Putamen (tissue), 1 donor: ENCODE data around the gene FHL3.

Experiments used
- DNase-seq: peaks from one replicate; pipeline ENCODE4 v3.0.0-alpha.2; 2016; ENCODE audit warnings: low spot score

The FHL3 gene

GRCh38 chr1:38005195-38006007 is at the start of gene FHL3:
Gene FHL3, minus strand, starts transcription at chr1:38005514. Its CDS starts 6,102 bp downstream, at chr1:37999412.
- no peak for DNase-seq

DNA sequence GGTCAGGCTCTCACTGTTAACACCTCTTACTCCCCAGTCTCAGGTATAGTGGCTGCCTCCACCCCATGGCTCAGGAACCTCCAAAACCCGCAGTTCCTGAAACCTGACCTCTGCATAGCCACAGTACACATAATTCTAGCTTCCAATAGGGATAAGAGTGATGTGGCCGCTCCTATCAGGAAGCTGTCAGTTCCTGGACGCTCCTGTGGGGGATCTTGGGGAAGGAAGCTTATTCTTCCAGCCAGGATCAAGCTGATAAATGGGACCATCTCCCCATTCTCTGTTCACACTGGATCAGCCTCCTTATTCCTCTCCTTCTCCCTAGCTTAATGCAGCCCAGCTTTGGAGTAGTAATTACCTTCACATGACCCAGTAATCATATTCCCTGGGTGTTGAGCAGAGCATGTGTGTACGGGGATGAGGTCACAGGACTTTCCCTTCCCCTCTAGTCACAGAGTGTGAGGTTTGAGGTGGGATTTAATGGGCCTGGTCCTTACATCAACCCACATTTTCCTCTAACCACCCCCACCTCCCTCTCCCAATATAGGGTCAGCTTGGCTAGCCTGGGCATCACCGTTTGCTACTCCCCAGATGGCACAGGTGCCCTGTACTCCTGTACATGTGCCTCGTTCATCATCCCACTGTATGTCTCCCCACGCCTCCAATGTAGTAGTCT is 48.2 kb upstream of the FHL3 start:
- no peak for DNase-seq

GRCh38 chr1:38052750-38053415 is 47.6 kb upstream of the FHL3 start:
- DNase-seq: no peak

DNA sequence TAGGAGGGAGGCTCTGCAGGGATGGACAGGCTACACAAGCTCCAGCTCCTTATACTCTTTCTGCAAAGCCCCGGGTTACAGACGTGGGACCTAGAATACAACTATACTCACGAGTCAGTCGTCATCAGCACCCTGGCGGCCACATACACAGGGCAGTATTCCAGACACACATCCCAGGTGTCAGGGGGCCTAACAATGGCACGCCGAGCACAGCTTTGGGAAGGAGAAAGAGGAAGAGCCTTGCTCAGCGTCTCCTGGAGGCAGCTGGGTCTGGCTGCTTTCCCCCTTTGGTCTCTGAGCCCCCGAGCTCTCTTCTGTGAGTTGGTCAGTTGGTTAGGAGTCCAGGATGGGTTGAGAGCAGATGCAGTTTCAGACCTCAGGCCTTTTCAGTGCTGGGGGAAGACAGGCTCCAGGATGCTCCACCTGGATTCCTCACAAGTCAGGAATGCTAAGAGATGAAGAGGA is 45.8 kb upstream of the FHL3 start:
- DNase-seq: no peak

DNA sequence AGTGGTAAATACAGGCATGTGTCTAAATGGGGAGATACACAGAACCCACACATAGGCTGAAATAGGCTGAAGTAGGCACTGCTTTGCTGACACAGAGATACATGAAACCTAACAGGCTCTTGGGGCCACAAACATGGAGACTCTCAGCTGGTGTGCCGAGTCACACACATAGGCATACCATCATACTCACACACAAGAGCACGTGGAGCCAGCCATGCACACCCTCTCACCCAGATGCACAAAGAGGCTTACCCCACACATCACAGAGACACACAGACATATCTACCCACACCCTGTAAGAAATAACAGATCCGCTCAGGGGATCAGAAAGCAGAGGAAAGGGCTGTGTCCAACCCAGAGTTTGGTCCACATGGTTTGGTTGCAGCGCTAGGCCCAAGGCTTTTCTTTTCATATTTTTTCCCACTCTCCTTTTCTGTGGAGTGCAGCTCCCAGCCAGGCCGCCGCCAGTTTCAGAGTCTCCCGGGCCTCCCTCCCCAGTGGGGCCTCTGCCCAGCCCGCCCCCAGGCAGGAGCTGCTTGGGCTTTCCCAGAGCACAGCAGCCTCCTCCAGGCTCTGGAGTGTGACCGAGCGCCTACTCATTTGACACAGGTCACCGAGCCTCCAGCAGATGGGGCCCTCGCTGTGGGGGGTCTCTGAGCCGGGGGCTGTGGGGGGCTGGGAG is 45.2 kb upstream of the FHL3 start:
- no peak for DNase-seq

DNA sequence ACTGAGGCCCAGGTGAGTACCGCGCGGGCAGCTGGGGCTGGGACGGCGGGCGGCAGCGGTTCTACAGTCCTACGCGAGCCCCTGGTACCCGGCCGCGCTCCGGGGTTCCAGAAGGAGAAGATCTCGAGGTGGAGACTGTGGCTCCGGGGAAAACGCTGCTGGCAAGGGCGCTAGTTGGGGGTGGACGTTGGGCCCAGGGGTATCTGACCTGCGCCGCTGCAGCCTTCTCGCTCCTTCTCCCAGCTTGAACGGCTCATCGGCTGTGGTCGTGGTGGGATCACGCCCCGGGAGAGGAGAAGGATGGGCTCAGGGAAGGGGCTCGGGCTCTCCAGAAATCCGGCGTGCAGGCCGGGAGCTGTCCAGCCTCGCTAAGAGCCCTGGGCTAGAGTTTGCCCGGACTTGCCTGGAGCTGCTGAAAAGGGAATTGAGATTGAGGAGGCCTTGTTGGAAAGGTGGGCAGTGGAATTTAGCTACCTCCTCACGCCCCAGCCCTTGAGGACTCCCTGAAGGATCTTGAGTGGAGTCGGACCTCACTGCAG is 42.4 kb upstream of the FHL3 start:
- DNase-seq: no peak

DNA sequence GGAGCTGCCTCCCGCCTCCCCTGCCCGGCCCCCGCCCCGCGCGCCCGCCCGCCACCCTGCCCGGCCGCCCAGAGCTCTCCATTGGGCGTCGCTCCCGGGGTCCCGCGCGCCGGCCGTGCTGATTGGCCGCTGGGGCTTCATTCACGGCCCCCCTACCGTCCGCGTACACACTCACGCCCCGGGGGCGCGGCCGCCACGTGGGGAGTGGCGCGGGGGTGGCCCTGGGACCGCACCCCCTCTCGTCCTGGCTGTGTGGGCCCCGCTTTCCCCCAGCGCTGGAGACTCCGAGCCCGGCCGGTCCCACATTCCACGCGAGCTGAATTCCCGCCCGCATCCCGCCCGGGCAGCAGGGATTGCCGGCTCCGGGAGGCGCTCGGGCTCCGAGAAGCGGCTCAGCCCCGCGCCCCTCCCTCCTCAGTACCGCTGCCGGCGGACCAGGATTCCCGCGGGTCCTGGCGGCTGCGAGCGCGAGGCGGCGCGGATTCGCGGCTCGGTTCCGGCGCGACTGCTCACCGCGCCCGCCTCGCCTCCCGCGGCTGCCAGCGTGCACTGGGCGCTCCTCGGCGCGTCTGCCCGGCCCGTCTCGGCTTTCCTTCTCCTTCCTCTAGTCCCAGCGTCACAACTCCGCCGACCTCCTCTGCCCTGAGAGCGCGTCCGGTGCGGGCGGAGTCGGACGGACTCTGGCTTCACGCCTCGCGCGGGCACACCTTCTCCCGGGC is 41.7 kb upstream of the FHL3 start:
- peak; percentile 93 for DNase-seq

DNA sequence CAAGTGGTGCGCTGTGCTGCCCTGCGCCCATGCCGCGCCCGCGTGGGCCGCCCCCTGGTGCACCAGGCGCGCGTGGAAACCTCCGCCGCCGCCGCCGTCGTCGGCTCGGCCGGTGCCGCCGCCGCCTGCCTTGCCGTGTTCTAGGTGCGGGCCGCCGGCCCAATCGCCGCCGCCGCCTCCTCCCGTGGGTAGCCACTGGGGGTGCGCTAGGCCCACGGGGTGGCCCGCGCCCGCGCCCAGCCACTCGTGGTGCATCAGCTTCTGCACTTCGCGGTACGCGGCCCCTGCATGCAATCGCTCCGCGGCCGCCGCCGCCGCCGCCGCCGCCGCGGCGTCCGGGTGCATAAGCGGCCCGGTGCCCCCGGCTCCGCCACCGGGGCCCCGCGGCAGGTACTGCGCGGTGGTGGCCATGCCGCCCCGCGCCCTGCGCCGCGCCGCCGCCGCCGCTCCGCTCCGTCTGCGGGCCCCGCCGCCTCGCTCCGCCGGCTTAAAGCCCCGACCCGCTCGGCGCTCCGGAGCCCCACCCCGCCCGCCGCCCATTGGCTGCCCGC is 41.1 kb upstream of the FHL3 start, which contains the start of gene POU3F1:
Gene POU3F1, minus strand, starts transcription at position 461 of the 551 bp plus-strand sequence. Its CDS starts 50 bp downstream, at position 411.
- DNase-seq: no peak

DNA sequence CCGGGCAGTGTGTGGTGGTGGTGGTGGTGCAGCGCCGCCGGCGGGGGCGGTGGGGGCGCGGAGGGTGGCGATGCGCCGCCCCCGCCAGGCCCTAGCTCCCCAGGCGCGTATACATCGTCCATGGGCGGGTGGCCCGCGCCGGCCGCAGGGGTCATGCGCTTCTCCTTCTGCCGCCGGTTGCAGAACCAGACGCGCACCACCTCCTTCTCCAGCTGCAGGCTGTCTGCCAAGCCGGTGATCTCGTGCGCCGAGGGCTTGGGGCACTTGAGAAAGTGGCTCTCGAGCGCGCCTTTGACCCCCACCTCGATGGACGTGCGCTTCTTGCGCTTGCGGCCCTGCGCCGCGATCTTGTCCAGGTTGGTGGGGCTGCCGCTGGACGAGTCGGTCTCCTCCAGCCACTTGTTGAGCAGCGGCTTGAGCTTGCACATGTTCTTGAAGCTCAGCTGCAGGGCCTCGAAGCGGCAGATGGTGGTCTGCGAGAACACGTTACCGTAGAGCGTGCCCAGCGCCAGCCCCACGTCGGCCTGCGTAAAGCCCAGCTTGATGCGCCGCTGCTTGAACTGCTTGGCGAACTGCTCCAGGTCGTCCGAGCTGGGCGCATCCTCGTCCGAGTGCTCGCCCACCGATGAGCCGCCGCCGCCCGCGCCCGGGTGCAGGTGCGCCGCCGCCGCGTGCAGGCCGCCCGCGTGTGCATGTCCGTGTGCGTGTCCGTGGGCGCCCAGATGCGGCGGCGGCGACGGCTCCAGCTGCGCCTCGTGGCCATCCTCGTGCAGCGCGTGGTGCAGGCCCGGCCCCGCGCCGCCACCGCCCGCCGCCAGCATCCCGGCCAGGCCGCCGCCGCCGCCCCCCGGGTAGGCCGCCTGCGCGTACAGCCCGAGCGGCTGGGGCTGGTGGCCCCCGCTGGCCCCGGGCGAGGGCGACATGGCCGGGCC is 40.4 kb upstream of the FHL3 start:
- no peak for DNase-seq

- DNase-seq: no peak
These were observed 39.2 kb upstream of the FHL3 start for GRCh38 chr1:38044221-38045215.

GRCh38 chr1:38043036-38043747 is 37.9 kb upstream of the FHL3 start:
- DNase-seq: no peak

DNA sequence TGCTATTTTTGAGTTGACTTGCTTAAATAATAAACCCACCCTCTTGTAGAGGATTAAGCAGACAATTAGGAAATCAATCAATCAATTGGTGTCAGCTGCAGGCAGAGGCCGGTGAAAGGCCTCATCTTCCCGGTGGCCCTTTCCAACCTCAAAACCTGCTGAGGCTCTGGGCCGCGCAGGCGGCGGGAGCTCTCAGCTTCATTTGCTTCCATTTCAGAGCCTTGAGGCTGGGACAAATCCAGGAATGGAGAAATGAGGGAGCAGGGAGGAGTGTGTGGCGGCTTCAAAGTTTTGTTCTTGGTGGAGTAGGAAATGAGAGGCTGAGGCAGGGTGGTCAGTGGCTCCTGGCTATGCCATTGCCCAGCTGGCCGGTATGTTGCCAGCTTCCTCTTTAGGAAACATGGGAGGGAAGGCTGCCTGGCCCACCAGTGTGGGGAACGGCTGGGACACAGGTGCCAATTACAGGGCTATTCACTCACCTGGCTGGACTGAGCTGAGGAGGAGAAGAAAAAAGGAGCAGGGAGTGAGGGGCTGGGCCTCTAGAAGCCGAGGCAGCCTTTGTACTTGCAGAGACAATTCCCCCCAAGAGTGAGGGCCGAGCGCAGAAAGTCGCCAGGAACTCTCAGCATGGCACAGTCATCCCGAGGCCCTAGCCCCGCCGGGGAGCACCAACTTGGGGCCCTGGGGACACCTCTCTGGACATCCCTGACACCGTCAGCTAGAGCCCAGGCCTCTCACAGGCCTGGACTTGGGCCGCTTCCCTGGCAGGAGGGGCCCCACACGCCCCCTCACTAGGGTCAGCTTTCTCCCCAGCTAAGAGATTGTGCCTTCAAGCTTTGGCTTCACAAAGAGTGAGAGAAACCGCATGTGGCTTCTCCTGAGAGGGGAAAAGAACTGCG is 36.9 kb upstream of the FHL3 start:
- DNase-seq: no peak

DNA sequence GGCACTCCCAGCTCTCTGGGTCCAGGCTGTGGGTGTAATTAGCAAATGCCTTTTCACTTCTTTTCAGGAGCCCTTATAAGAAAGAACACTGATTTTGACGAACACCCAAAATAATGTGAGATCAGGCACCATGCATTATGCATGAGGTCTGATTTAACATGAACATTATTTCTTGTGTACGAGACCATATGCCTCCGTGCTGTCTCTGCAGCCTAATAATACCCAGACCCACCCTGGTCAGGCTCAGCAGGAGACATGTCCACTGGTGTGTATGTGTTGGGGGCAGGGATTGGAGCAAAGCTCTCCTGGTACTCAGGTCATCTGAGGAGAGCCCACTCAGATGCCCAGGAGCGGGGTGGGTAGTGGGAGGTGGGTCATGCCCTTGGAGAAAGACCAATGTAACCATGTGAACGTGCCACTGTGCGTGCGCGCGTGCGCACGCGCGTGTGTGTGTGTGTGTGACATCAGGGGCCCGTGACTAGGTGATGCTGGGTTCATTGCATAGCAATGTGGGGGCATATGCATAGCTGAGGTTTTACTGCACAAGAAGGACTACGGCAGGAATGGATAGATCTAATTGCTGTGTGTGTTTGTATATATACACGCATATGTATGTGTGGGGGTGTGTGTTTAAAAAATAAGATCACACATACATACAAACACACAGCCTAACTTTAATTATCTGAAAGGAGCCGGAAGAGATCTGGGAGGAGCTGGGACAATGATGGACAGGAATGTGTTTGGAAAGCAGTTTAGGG is 34.2 kb upstream of the FHL3 start:
- no peak for DNase-seq

GRCh38 chr1:38038861-38039260 is 33.5 kb upstream of the FHL3 start:
- DNase-seq: no peak

GRCh38 chr1:38037221-38037939 is 32.1 kb upstream of the FHL3 start:
- no peak for DNase-seq
